Urinary bladder (tissue), 4 donors: ENCODE results near the gene KSR2. TPM values are rescaled to one million over a fixed set of nuclear protein-coding genes. Genes with fewer than 3 reads are reported as not detected.

ENCODE experiments used
- DNase-seq: peaks from one replicate; pipeline ENCODE4 v3.0.0-alpha.2; 2015; ENCODE audit errors: extremely low spot score
- H3K27ac ChIP-seq: one replicate; pipeline ENCODE4 v1.5.1; 2013; ENCODE audit warnings: low read depth, mild to moderate bottlenecking, moderate library complexity
- H3K36me3 ChIP-seq: one replicate; pipeline ENCODE4 v1.6.1; 2013; ENCODE audit warnings: mild to moderate bottlenecking, moderate library complexity; ENCODE audit not compliant: insufficient read depth
- H3K4me1 ChIP-seq: one replicate; pipeline ENCODE4 v1.6.1; 2013; ENCODE audit warnings: mild to moderate bottlenecking, moderate library complexity; ENCODE audit not compliant: insufficient read depth
- H3K4me3 ChIP-seq: one replicate; pipeline ENCODE4 v1.5.1; 2013; ENCODE audit warnings: low read depth, low read length
- WGBS: extraction: QIAGEN DNeasy Blood & Tissue Kit; methylation state at CpG from one replicate; pipeline ENCODE4 v1.1.7; 2013; 5-methylcytosine and 5-hydroxymethylcytosine counted together
- polyA plus RNA-seq: library from polyadenylated mRNA; stranded (reverse); fragments of 200-250 nt; gene quantifications from one replicate; pipeline ENCODE4 v1.2.3, GENCODE V29; 2013
- total RNA-seq: library from RNA; depleted of rRNA; stranded (reverse); fragments of >200 nt; gene quantifications from one replicate; pipeline ENCODE4 v1.2.3, GENCODE V29; 2014
- donor health status: healthy with polysubstance abuse.
- donor health status: healthy.

The KSR2 gene
- total and polyA plus RNA-seq, 2 donors: 0.05 to 0.32 TPM

DNA sequence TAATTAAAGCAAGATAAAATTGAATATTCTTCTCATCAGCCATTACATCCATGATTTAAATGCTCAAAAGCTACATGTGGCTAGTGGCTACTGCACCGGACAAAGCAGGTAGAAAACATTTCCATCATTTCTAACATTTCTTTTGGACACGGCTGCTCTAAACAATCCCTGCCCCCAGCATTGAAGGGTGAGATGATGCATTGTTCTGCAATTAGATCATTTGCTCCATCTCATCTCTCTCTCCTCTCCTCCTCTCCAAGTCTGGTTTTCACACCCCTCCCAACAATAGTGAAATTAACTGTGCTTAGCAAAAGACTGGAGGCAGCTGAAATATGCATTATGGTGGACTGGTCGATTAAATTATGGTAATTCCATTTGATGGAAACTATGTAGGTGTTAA lies 288.5 kb downstream of the KSR2 start:
- H3K36me3 ChIP-seq: no peaks in the 10 kb centered on the region
- no peak overlapping the region for H3K4me3 ChIP-seq
- no peak overlapping the region for H3K27ac ChIP-seq
- 67% methylated on average over 3 of the region's 3 CpGs for WGBS
- H3K4me1 ChIP-seq: no peaks in the 10 kb centered on the region
- DNase-seq: no peak

DNA sequence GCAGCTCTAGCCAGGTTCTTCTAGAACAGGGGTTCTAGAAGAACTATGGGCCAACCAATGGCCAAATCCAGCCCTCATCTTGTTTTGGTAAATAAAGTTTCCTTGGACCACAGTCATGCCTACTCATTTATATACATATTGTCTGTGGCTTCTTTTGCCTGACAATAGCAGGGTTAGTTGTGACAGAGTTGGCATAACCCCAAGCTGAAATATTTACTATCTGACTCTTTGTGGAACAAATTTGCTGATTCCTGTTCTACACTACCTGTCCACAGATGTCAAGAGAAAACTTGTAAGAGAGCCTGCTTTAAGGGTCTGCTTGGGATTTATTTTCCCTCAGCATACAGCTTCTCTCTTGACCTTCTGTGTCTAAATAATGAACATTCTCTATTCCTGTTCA lies 289.0 kb downstream of the KSR2 start:
- no peak overlapping the region for H3K4me3 ChIP-seq
- no peaks in the 10 kb centered on the region for H3K4me1 ChIP-seq
- H3K27ac ChIP-seq: no peak overlapping the region
- no peak for DNase-seq
- H3K36me3 ChIP-seq: no peaks in the 10 kb centered on the region

DNA sequence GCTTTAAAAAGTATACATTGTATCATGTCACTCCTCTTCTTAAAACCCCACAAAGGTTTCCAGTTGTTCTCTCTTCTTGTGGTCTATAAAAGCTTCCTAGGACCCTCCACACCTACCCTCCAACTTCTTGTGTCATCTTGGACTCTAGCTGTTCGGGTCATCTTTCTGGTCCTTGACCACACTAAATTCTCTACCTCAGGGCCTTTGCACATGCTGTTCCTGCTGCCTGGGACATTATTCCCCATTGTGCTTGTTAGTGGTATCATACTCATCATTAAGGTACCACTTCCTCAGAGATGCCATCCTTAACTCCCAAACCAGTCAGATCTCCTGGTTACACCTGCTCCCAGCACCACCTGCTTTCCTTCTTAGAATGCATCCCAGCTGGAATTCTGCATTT lies 294.0 kb downstream of the KSR2 start:
- no peak for DNase-seq
- Histone ChIP-seq H3K4me3 (no peak overlapping the region), H3K4me1 (no peaks in the 10 kb centered on the region), H3K27ac (no peak overlapping the region), H3K36me3 (no peaks in the 10 kb centered on the region)
- 67% methylated on average over 1 of the region's 1 CpG for WGBS

DNA sequence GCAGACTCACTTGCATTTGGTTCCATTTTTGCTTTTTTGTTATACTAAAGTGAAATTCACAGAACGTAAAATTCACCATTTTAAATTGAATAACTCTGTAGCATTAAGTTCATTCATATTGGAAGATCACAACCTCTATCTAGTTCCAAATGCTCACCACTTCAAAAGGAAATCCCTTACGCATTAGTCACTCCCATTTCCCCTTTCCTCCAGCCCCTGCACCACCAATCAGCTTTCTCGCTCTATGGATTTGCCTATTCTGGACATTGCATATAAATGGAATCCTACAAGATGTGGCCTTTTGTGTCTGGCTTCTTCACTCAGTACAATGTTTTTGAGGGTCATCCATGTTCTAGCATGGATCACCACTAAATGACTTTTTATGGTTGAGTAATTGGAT lies 294.5 kb downstream of the KSR2 start:
- 84% methylated on average over 3 of the region's 3 CpGs for WGBS
- Histone ChIP-seq H3K36me3 (no peaks in the 10 kb centered on the region), H3K4me1 (no peaks in the 10 kb centered on the region), H3K4me3 (no peak overlapping the region), H3K27ac (no peak overlapping the region)
- DNase-seq: no peak

DNA sequence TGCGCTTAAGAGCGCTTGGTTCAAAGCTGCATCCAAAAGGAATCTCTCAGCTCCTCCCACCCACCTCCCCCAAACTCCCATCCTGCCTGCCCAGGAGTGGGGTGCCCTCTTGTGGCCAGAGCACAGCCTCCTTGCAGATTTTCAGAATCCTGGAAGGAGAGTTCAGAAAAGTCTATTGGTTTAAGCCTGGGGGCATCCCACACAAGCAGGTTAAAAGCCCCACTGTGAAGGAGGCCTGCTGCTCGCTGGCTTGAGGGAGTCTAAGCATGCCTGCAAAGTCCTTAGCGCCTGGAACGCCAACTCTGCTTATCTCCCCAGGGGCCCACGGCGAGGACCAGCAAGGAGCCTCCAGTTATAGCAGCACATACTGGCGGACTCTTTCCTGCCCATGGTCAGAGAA lies 297.1 kb downstream of the KSR2 start:
- no peak for DNase-seq
- Histone ChIP-seq H3K4me3 (no peak overlapping the region), H3K27ac (no peak overlapping the region), H3K4me1 (no peaks in the 10 kb centered on the region), H3K36me3 (no peaks in the 10 kb centered on the region)
- WGBS: 27% methylated on average over 8 of the region's 8 CpGs

DNA sequence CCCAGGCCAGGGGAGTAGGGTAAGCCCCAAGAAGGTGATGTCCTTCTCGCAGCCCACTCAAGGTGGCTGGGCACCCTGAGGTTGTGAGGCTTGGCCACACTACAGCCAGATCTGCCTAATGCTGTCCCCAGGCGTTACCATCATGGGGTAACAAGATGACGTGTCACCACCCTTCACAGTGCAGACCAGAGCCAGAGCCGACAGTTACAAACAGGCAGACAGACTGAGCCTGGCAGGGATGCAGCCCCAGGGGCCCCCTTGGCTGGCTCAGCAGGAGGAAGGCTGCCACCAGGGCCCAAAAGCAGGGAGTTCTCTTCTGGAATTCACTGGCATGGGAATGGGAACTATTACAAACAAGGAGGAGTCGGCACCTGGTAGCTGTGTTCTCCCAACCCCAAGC lies 304.6 kb downstream of the KSR2 start:
- no peaks in the 10 kb centered on the region for H3K4me1 ChIP-seq
- DNase-seq: no peak
- no peaks in the 10 kb centered on the region for H3K36me3 ChIP-seq
- H3K4me3 ChIP-seq: no peak overlapping the region
- no peak overlapping the region for H3K27ac ChIP-seq
- WGBS: 70% methylated on average over 5 of the region's 5 CpGs

DNA sequence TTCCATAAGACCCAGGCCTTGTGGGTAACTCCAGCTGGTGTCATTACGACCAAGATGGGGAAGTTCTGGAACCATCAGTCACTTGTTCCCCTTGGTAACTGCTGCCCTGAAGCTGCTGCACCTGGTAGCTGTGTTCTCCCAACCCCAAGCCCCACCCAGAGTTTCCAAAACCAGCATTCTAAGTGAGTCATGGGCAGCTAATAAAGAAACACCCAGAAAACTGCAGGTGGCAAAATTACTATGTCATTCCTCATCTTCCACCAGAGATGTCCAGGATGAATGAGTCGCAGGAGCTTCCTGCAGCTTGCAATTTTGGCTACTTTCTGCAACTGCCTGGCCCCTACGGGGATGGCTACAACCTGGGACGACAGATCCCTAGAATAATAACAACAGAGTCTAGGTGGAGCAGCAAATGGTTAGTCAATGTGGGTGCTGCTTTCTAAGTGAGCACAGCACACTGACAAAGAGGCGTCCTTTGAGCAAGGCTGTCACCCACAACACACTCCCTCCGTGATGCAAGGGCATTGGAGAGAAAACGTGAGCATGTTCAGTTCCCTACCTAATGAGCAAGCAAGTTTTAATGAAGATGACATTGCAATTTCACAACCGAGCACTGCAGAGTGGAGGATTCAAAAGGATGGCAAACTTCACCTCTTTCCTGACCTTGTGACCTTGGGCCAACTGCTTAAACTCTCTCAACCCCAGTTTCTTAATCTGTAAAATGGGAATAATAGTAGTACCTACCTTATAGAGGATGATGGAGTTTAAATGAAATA lies 306.0 kb downstream of the KSR2 start:
- DNase-seq: no peak
- WGBS: 67% methylated on average over 8 of the region's 8 CpGs
- no peaks in the 10 kb centered on the region for H3K36me3 ChIP-seq
- no peaks in the 10 kb centered on the region for H3K4me1 ChIP-seq
- H3K27ac ChIP-seq: no peak overlapping the region
- H3K4me3 ChIP-seq: no peak overlapping the region

DNA sequence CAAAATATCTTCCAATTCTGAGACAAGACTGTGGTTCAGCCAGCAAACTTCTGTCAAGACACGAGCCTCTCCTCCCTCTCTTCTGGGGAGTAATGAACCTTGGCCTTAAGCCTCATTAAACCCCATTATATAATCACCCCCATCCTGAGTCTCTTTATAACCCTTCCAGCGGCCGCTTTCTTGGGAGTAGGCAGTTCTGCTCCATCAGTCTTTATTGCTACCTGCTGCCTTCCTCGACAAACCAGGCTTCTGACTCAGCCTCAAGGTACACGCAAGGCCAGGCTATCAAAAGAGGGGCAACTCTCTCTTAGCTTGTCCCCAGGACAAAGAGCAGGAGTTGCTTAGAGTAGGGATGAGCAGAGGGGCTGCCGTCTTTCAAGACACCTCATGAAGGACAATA lies 306.6 kb downstream of the KSR2 start:
- Histone ChIP-seq H3K4me1 (no peaks in the 10 kb centered on the region), H3K27ac (no peak overlapping the region), H3K4me3 (no peak overlapping the region), H3K36me3 (no peaks in the 10 kb centered on the region)
- 21% methylated on average over 6 of the region's 6 CpGs for WGBS
- DNase-seq: no peak

DNA sequence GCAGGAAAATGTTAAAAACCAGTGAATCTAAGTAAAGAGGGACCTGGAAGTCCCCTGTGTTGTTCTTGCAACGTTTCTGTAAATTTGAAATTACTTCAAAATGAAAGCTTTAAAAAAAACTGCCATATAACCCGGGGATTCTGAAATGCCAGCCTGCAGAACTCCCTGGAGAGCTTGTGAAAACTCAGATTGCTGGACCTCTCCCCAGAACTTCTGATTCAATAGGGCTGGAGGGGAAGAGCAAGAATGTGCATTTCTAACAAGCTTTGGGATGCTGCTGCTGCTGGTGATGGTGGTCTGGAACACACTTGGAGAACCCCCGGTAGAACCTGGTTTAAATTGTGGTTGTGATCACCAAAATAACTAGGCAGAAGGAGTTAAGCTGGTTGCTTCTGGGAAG lies 307.3 kb downstream of the KSR2 start:
- Histone ChIP-seq H3K27ac (no peak overlapping the region), H3K4me3 (no peak overlapping the region), H3K36me3 (no peaks in the 10 kb centered on the region), H3K4me1 (no peaks in the 10 kb centered on the region)
- DNase-seq: no peak
- 54% methylated on average over 3 of the region's 3 CpGs for WGBS

DNA sequence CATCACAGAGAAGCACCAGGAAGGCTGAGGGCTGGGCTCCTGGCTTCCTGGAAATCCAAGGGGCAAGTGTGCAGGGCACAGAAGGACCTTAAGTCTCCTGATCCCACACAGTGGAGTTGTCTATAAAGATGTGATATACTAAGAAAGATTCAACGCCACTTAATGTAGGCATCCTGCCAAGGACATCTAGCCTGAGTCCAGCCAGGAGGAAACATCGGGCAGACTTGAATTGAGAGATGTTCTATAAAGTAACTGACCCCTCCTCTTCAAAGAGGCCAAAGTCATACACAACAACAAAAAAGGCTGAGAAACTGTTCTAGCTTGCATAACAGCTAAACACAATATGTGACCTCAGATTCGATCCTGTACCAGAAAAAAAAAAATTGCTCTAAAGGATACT lies 307.9 kb downstream of the KSR2 start:
- no peak overlapping the region for H3K27ac ChIP-seq
- no peaks in the 10 kb centered on the region for H3K36me3 ChIP-seq
- DNase-seq: no peak
- H3K4me3 ChIP-seq: no peak overlapping the region
- WGBS: 60% methylated on average over 3 of the region's 3 CpGs
- no peaks in the 10 kb centered on the region for H3K4me1 ChIP-seq

DNA sequence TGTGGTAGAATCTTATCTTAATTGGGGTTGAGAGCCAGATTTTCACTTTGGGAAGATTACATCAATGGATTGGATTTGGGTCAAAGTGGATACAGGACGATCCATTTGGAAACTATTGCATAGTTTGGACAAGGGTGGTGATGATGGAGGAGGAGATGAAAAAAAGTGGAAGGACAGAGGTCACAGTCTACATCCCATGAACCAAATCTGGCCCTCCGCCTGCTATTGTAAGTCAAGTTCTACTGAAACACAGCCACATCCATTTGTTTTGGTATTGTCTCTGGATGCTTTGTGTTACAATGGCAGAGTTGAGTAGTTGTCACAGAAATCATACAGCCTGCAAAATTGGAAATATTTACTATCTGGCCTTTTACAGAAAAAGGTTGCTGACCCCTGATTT lies 310.6 kb downstream of the KSR2 start:
- WGBS: 57% methylated on average over 2 of the region's 2 CpGs
- Histone ChIP-seq H3K36me3 (no peaks in the 10 kb centered on the region), H3K27ac (no peak overlapping the region), H3K4me1 (no peaks in the 10 kb centered on the region), H3K4me3 (no peak overlapping the region)
- DNase-seq: no peak

DNA sequence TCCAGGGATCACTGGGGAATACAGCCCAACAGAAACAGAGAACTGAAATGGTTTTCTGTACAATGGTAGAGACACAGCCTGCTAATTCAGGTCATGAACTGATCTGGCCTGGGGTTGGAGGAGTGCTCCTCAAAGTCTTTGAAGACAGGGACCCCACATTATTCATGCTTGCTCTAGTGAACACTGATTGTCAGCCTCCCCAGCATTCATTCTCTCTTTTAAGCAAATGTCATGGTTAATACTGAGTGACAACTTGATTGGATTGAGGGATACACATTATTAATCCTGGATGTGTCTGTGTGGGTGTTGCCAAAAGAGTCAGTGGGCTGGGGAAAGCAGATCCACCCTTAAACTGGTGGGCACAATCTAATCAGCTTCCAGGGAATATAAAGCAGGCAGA lies 319.0 kb downstream of the KSR2 start:
- H3K4me3 ChIP-seq: no peak overlapping the region
- H3K27ac ChIP-seq: no peak overlapping the region
- no peaks in the 10 kb centered on the region for H3K4me1 ChIP-seq
- DNase-seq: no peak
- H3K36me3 ChIP-seq: no peaks in the 10 kb centered on the region

DNA sequence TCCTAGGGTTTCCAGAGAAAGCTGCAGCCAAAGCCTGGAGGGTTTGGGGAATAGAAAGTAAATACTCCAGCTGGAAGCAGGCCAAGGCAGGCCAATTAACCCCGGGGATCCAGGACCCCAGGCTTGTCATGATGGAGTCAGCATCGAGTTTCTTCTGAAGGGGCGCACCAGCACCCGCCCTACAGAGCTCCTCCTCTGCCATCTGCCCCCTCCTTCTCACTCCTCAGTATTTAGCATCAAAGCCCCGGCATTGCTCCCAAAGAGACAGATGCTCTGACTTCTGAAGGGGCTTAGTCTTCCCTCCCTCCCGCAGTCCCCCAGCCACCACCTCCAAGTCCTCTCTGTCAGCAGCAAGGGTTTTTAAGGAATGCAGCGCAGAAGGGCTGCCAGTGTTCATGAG lies 322.3 kb downstream of the KSR2 start:
- H3K4me3 ChIP-seq: no peak overlapping the region
- no peaks in the 10 kb centered on the region for H3K4me1 ChIP-seq
- no peak for DNase-seq
- 18% methylated on average over 7 of the region's 7 CpGs for WGBS
- no peaks in the 10 kb centered on the region for H3K36me3 ChIP-seq
- no peak overlapping the region for H3K27ac ChIP-seq

DNA sequence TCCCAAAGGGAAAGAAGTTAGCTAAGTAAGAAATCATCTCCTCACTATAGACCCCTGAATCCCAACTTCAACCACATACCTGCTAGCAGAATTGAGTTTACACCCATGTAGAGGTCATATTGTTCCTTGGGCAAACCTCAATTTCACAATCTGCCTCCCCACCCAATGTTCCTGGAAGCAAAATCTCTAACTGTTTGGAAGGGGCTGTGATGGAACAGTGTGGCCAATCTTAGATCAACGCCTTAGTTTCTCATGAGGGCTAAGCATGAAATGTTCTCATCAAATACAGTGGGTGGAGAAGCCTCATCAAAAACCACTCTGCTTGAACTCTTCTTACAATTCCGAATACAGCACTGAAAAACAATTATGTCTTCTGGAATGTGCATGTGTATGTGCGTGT lies 323.3 kb downstream of the KSR2 start:
- H3K4me1 ChIP-seq: no peaks in the 10 kb centered on the region
- H3K27ac ChIP-seq: no peak overlapping the region
- no peaks in the 10 kb centered on the region for H3K36me3 ChIP-seq
- no peak for DNase-seq
- H3K4me3 ChIP-seq: no peak overlapping the region
- 63% methylated on average over 3 of the region's 3 CpGs for WGBS

DNA sequence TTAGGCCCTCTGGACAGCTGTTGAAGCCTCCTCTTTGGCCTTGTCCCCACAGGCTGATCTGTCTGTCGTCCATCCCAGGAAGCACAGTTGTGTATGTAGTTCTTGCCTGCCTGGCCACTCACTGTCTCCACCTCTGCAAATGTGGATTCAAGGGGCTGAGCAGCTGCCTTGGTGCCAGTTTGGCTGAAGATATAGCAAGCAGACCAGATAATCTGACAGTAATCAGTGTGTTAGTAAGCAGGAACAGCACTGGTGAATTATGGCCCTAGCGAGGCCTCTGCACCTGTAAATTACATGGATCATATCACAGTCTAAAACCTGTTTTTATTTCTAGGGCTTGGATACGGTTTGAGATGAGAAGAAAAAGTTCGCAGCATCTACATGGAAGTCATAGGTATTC lies 324.8 kb downstream of the KSR2 start:
- H3K36me3 ChIP-seq: no peaks in the 10 kb centered on the region
- DNase-seq: no peak
- WGBS: 51% methylated on average over 4 of the region's 4 CpGs
- no peaks in the 10 kb centered on the region for H3K4me1 ChIP-seq
- no peak overlapping the region for H3K27ac ChIP-seq
- H3K4me3 ChIP-seq: no peak overlapping the region
